CD4-positive, alpha-beta T cell (primary cell): Measurements from ENCODE around the gene EGFL7. TPM values are rescaled to one million over a fixed set of nuclear protein-coding genes. Genes with fewer than 3 reads are reported as not detected.

Experiments used
- ATAC-seq: fragments of 200-7000 bp; cut with Tn5 transposase; one replicate; pipeline ENCODE4 v1.10.0; 2022; ENCODE audit warnings: mild to moderate bottlenecking; ENCODE audit not compliant: poor library complexity
- CTCF ChIA-PET: fragments of 350-600 bp; sonication (Branson Sonifier 250); formaldehyde crosslinking; loops from one replicate; lab custom pipeline; 2021; ENCODE audit warnings: antibody characterized with exemption, inconsistent platforms; lab: Charles Lee
- POLR2A ChIA-PET: fragments of 350-600 bp; sonication (Branson Sonifier 250); formaldehyde crosslinking; loops from one replicate; lab custom pipeline; 2021; ENCODE audit warnings: antibody characterized with exemption, inconsistent platforms; lab: Charles Lee
- DNase-seq, 14 experiments: peaks; one replicate each; pipeline ENCODE4 v3.0.0-alpha.2; 2013 to 2020; ENCODE audit warnings: mixed read lengths in 2 of 14
- H3K27ac ChIP-seq, 2 donors: one replicate each; pipeline versions ENCODE4 v1.5.1 to v1.7.0; 2013; ENCODE audit warnings: low read length in 2 of 2, low read depth in 1 of 2, mild to moderate bottlenecking in 1 of 2
- H3K27me3 ChIP-seq, 2 experiments: 1 replicate in 1 of 2; 2 replicates in 1 of 2; pipeline versions ENCODE4 v1.6.1 to v1.7.0; 2013; ENCODE audit warnings: low read length in 2 of 2, control low read depth in 1 of 2, mild to moderate bottlenecking in 1 of 2, moderate library complexity in 1 of 2; ENCODE audit not compliant: insufficient read depth in 2 of 2, control insufficient read depth in 1 of 2
- H3K36me3 ChIP-seq: one replicate; pipeline ENCODE4 v1.6.1; 2013; ENCODE audit warnings: low read length, control low read depth; ENCODE audit not compliant: insufficient read depth
- H3K4me1 ChIP-seq: one replicate; pipeline ENCODE4 v1.6.1; 2013; ENCODE audit warnings: low read length, control low read depth; ENCODE audit not compliant: insufficient read depth
- H3K4me3 ChIP-seq: one replicate; pipeline ENCODE4 v1.5.1; 2013; ENCODE audit warnings: mild to moderate bottlenecking, low read length, moderate library complexity
- H3K9me3 ChIP-seq, 2 experiments: 1 replicate in 1 of 2; 2 replicates in 1 of 2; pipeline versions ENCODE4 v1.6.1 to v1.7.0; 2013; ENCODE audit warnings: low read length in 2 of 2, mild to moderate bottlenecking in 2 of 2, control low read depth in 1 of 2, moderate library complexity in 1 of 2; ENCODE audit not compliant: control insufficient read depth in 1 of 2, insufficient read depth in 1 of 2
- H3K27ac Mint-ChIP-seq: one replicate; pipeline ENCODE4 v1.8.0; 2020; ENCODE audit warnings: mixed read lengths
- H3K27me3 Mint-ChIP-seq: one replicate; pipeline ENCODE4 v1.8.0; 2021; ENCODE audit warnings: mixed read lengths
- H3K36me3 Mint-ChIP-seq: one replicate; pipeline ENCODE4 v1.8.0; 2021; ENCODE audit warnings: low read depth, mixed read lengths
- H3K4me1 Mint-ChIP-seq: one replicate; pipeline ENCODE4 v1.8.0; 2021; ENCODE audit warnings: low read depth, mixed read lengths
- H3K4me3 Mint-ChIP-seq: one replicate; pipeline ENCODE4 v1.8.0; 2020; ENCODE audit warnings: mild to moderate bottlenecking, mixed read lengths
- H3K9me3 Mint-ChIP-seq: one replicate; pipeline ENCODE4 v1.8.0; 2020; ENCODE audit warnings: mixed read lengths
- CTCF ChIP-seq: fragments of 200-600 bp; IDR thresholded peaks from one replicate; pipeline ENCODE4 v1.8.0; 2022; ENCODE audit warnings: antibody characterized with exemption, mild to moderate bottlenecking
- intact Hi-C, 2 experiments: fragments of 100-400 bp; cut with DNase I in 1 of 2; cut with micrococcal nuclease in 1 of 2; formaldehyde crosslinking; loops; one replicate each; pipeline versions ENCODE4 v1.15.1 to v1.9.0; 2023 to 2025; cut with DNase I, micrococcal nuclease
- total RNA-seq, 174 experiments: library from RNA in 2 of 174; stranded (reverse) in 2 of 174; gene quantifications; one replicate each; pipeline ENCODE4 v1.2.3 and lab custom pipeline; 2021 to 2026

Gene EGFL7
- total RNA-seq, 2 experiments from 2014 or later, result not detected

- Histone ChIP-seq H3K27ac (no peak overlapping the region), H3K4me1 (peaks cover 14% of the 10 kb centered on the region), H3K9me3 (peaks cover 0 to 11% of the 10 kb centered on the region in 2 experiments), H3K36me3 (no peaks in the 10 kb centered on the region), H3K4me3 (no peak overlapping the region), H3K27me3 (peaks cover 0 to 4% of the 10 kb centered on the region in 2 experiments)
- Mint-ChIP-seq H3K27ac (no peak overlapping the region), H3K9me3 (no peaks in the 10 kb centered on the region), H3K27me3 (no peaks in the 10 kb centered on the region), H3K4me1 (no peaks in the 10 kb centered on the region), H3K36me3 (no peaks in the 10 kb centered on the region), H3K4me3 (no peak overlapping the region)
- intact Hi-C loops, result loop anchor here in 1 of 2 experiments (5.0 kb wide), 1 partner anchor 79 kb away; the partner anchor contains the start of gene NOTCH1
- ChIA-PET CTCF (no interaction called here), POLR2A (no interaction called here)
- ATAC-seq (no peak), DNase-seq (no peak)
- no peak for TF ChIP-seq CTCF
Observed at GRCh38 chr9:136626066-136626725, 36.5 kb upstream of the EGFL7 start.

- Histone ChIP-seq H3K27me3 (peaks cover 0 to 4% of the 10 kb centered on the region in 2 experiments), H3K36me3 (no peaks in the 10 kb centered on the region), H3K27ac (no peak overlapping the region), H3K9me3 (peaks cover 0 to 11% of the 10 kb centered on the region in 2 experiments), H3K4me3 (no peak overlapping the region), H3K4me1 (peaks cover 19% of the 10 kb centered on the region)
- POLR2A ChIA-PET, result no interaction called here
- CTCF ChIA-PET, result no interaction called here
- ATAC-seq, result no peak
- no peak for TF ChIP-seq CTCF
- DNase-seq, result no peak
- no peak overlapping the region for H3K27ac Mint-ChIP-seq
- no peaks in the 10 kb centered on the region for H3K36me3 Mint-ChIP-seq
- no peaks in the 10 kb centered on the region for H3K9me3 Mint-ChIP-seq
- H3K4me1 Mint-ChIP-seq, result no peaks in the 10 kb centered on the region
- intact Hi-C loops, result loop anchor here in 1 of 2 experiments (5.0 kb wide), 1 partner anchor 80 kb away; the partner anchor contains the start of gene NOTCH1
- no peaks in the 10 kb centered on the region for H3K27me3 Mint-ChIP-seq
- H3K4me3 Mint-ChIP-seq, result no peak overlapping the region
Observed at GRCh38 chr9:136626740-136627642, 35.7 kb upstream of the EGFL7 start.

GRCh38 chr9:136627703-136628102 is 35.0 kb upstream of the EGFL7 start:
- ATAC-seq (no peak), DNase-seq (no peak)
- no peak overlapping the region for H3K4me3 Mint-ChIP-seq
- H3K27me3 ChIP-seq, result peaks cover 0 to 4% of the 10 kb centered on the region in 2 experiments
- H3K4me1 ChIP-seq, result peaks cover 24% of the 10 kb centered on the region
- peaks cover 0 to 11% of the 10 kb centered on the region in 2 experiments for H3K9me3 ChIP-seq
- no peak overlapping the region for H3K4me3 ChIP-seq
- CTCF ChIA-PET, result interaction anchor here (1.1 kb wide), 1 partner anchor 142 kb away, joined by 4 read pairs; no protein-coding TSS in a partner anchor
- H3K27ac ChIP-seq, result no peak overlapping the region
- POLR2A ChIA-PET, result no interaction called here
- TF ChIP-seq CTCF, result no peak
- no peaks in the 10 kb centered on the region for H3K27me3 Mint-ChIP-seq
- no peak overlapping the region for H3K27ac Mint-ChIP-seq
- H3K9me3 Mint-ChIP-seq, result no peaks in the 10 kb centered on the region
- no peaks in the 10 kb centered on the region for H3K36me3 ChIP-seq
- no peaks in the 10 kb centered on the region for H3K36me3 Mint-ChIP-seq
- intact Hi-C loops, result loop anchor here in 1 of 2 experiments (5.0 kb wide), 1 partner anchor 80 kb away; the partner anchor contains the start of gene NOTCH1
- no peaks in the 10 kb centered on the region for H3K4me1 Mint-ChIP-seq
